ENCODE measurements around the gene BMP6.

- TF ChIP-seq CTCF (IDR thresholded peaks at IDR 0.05; ENCODE audit: extremely low read depth in 1 of 2, insufficient read depth in 1 of 2, low read depth in 1 of 2, low read length in 2 of 2) (no peak), MYC (IDR thresholded peaks at IDR 0.05; ENCODE audit: low read depth, low read length) (no peak), POLR2AphosphoS5 (IDR thresholded peaks at IDR 0.05; ENCODE audit: insufficient read depth, low read depth, low read length) (peak; percentile 94), POLR2A (IDR thresholded peaks at IDR 0.05; ENCODE audit: low read depth, low read length) (peak; percentile 76), MAX (IDR thresholded peaks at IDR 0.05; ENCODE audit: insufficient read depth, insufficient read length) (no peak), JUN (IDR thresholded peaks at IDR 0.05; ENCODE audit: borderline replicate concordance, insufficient read depth, insufficient read length, low read depth) (no peak), FOS (IDR thresholded peaks at IDR 0.05; ENCODE audit: borderline replicate concordance, insufficient read depth, low read length) (no peak)
Measured at GRCh38 chr6:7910654-7911344, 184.9 kb downstream of the BMP6 start, which contains the start of gene TXNDC5.

Data from endothelial cell of umbilical vein (primary cell).